ENCODE measurements around the gene CNOT4. TPM values are rescaled to one million over a fixed set of nuclear protein-coding genes. Genes with fewer than 3 reads are reported as not detected.

The CNOT4 gene
- total and polyA plus RNA-seq, 10 of the 15 experiments (the other 5 are each of a cell fraction or from before 2014, with no cell fraction given) = 9.4 to 29.6 (median 16.6) TPM

DNA sequence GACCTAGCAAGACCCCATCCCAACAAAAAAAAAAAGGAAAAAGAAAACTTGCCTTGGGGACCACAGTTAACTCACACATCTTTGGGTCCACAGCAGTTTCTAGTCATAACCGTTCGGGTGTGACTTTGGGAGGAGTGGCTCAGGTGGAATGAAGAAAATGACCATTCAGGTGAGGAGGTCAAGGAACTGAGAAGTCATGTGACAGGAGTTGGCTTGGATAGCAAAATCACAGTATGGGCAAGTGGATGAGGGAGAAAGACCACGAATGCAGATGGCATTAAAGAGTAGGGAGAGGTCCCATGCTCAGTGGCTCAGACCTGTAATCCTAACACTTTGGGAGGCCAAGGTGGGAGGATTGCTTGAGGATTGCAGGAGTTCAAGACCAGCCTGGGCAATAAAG lies 17.1 kb upstream of the CNOT4 start:
- Histone ChIP-seq H3K27ac (ENCODE audit: control insufficient read depth, insufficient read depth) (no peak overlapping the region), H3K36me3 (ENCODE audit: control insufficient read depth in 2 of 2, insufficient read depth in 2 of 2, low read length in 1 of 2) (no peaks in the 10 kb centered on the region), H3K4me2 (ENCODE audit: control insufficient read depth, insufficient read depth) (no peak overlapping the region), H3K4me1 (ENCODE audit: control insufficient read depth, insufficient read depth, low read length) (no peaks in the 10 kb centered on the region), H4K20me1 (ENCODE audit: control insufficient read depth, insufficient read depth) (no peaks in the 10 kb centered on the region), H3K79me2 (ENCODE audit: control insufficient read depth, insufficient read depth, low read length) (no peaks in the 10 kb centered on the region), H3K4me3 (no peak overlapping the region), H3K9ac (ENCODE audit: control insufficient read depth, insufficient read depth, low read length) (no peak overlapping the region), H2AFZ (ENCODE audit: control insufficient read depth, low read depth, low read length) (no peak overlapping the region), H3K9me3 (replicated peaks; ENCODE audit: control insufficient read depth, insufficient read depth, low read length) (no peaks in the 10 kb centered on the region), H3K27me3 (replicated peaks in 1 of 2; ENCODE audit: control insufficient read depth in 2 of 2, insufficient read depth in 2 of 2, low read length in 1 of 2) (peaks cover 0 to 1% of the 10 kb centered on the region in 2 experiments; a peak in 1 of 4 replicates)
- BruUV-seq (replicated peaks) = no TSS peak
- WGBS (ENCODE audit: insufficient coverage, insufficient replicate concordance, low lambda C conversion rate, missing lambda C conversion rate) = 58% methylated on average over 3 of the region's 3 CpGs
- SMC1A ChIA-PET (ENCODE audit: uncharacterized antibody, unreplicated experiment) = no interaction called here
- intact Hi-C loops (cut with micrococcal nuclease; ENCODE audit: unreplicated experiment) = no loop called here
- no peak for ATAC-seq
- TF ChIP-seq RAD51 (IDR thresholded peaks at IDR 0.05) (no peak), TBL1XR1 (IDR thresholded peaks at IDR 0.05; ENCODE audit: low read depth, low read length) (no peak), ZBED1 (IDR thresholded peaks at IDR 0.05; ENCODE audit: borderline replicate concordance) (no peak), NFYB (IDR thresholded peaks at IDR 0.05; ENCODE audit: insufficient read depth, low read depth, low read length) (no peak), ZNF622 (IDR thresholded peaks at IDR 0.05) (no peak), BACH1 (IDR thresholded peaks at IDR 0.05; ENCODE audit: borderline replicate concordance) (no peak), FOS (IDR thresholded peaks at IDR 0.05; ENCODE audit: borderline replicate concordance, extremely low read depth, insufficient read length) (no peak), SREBF1 (IDR thresholded peaks at IDR 0.05; ENCODE audit: low read length) (no peak), CBX3 (IDR thresholded peaks at IDR 0.05; ENCODE audit: borderline replicate concordance, low read depth) (no peak), NR2C1 (IDR thresholded peaks at IDR 0.05) (no peak), ESRRA (IDR thresholded peaks at IDR 0.05; ENCODE audit: low read length) (no peak)
- TF ChIP-seq, protein P1, sequence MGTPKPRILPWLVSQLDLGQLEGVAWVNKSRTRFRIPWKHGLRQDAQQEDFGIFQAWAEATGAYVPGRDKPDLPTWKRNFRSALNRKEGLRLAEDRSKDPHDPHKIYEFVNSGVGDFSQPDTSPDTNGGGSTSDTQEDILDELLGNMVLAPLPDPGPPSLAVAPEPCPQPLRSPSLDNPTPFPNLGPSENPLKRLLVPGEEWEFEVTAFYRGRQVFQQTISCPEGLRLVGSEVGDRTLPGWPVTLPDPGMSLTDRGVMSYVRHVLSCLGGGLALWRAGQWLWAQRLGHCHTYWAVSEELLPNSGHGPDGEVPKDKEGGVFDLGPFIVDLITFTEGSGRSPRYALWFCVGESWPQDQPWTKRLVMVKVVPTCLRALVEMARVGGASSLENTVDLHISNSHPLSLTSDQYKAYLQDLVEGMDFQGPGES (IDR thresholded peaks at IDR 0.05) = no peak
- TF ChIP-seq, protein P2, sequence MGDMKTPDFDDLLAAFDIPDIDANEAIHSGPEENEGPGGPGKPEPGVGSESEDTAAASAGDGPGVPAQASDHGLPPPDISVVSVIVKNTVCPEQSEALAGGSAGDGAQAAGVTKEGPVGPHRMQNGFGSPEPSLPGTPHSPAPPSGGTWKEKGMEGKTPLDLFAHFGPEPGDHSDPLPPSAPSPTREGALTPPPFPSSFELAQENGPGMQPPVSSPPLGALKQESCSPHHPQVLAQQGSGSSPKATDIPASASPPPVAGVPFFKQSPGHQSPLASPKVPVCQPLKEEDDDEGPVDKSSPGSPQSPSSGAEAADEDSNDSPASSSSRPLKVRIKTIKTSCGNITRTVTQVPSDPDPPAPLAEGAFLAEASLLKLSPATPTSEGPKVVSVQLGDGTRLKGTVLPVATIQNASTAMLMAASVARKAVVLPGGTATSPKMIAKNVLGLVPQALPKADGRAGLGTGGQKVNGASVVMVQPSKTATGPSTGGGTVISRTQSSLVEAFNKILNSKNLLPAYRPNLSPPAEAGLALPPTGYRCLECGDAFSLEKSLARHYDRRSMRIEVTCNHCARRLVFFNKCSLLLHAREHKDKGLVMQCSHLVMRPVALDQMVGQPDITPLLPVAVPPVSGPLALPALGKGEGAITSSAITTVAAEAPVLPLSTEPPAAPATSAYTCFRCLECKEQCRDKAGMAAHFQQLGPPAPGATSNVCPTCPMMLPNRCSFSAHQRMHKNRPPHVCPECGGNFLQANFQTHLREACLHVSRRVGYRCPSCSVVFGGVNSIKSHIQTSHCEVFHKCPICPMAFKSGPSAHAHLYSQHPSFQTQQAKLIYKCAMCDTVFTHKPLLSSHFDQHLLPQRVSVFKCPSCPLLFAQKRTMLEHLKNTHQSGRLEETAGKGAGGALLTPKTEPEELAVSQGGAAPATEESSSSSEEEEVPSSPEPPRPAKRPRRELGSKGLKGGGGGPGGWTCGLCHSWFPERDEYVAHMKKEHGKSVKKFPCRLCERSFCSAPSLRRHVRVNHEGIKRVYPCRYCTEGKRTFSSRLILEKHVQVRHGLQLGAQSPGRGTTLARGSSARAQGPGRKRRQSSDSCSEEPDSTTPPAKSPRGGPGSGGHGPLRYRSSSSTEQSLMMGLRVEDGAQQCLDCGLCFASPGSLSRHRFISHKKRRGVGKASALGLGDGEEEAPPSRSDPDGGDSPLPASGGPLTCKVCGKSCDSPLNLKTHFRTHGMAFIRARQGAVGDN (IDR thresholded peaks at IDR 0.05) = no peak
- FAIRE-seq = no peak
- CTCF ChIA-PET = no interaction called here
- RAD21 ChIA-PET (ENCODE audit: unreplicated experiment) = no interaction called here
- in situ Hi-C loops (cut with MboI) = no loop called here
- DNase-seq (ENCODE audit: low read depth, low spot score) = no peak
- POLR2A ChIA-PET = interaction anchor here (0.6 kb wide), 1 partner anchor 141 kb away, joined by 3 read pairs; no protein-coding TSS in a partner anchor

Measured in GM12878 (cell line).